Liver (tissue), 9 donors: Measurements from ENCODE around the gene SIGLEC7. TPM values are rescaled to one million over a fixed set of nuclear protein-coding genes. Genes with fewer than 3 reads are reported as not detected.

Experiments
- DNase-seq: peaks from one replicate; pipeline ENCODE4 v3.0.0-alpha.2; 2017; ENCODE audit warnings: low spot score
- H3K27ac ChIP-seq, 2 donors: one replicate each; pipeline ENCODE4 v1.7.0; 2013; ENCODE audit warnings: inconsistent platforms in 2 of 2, low read length in 2 of 2, control low read depth in 1 of 2, low read depth in 1 of 2, mild to moderate bottlenecking in 1 of 2
- H3K27me3 ChIP-seq, 4 donors: one replicate each; pipeline versions ENCODE4 v1.6.1 to v1.7.0; 2013; ENCODE audit warnings: low read length in 3 of 4, inconsistent platforms in 1 of 4, mild to moderate bottlenecking in 1 of 4, moderate library complexity in 1 of 4; ENCODE audit not compliant: control insufficient read depth in 4 of 4, insufficient read depth in 4 of 4
- H3K36me3 ChIP-seq, 4 donors: one replicate each; pipeline versions ENCODE4 v1.6.1 to v1.7.0; 2013; ENCODE audit warnings: low read length in 3 of 4, mild to moderate bottlenecking in 3 of 4, low read depth in 1 of 4, moderate library complexity in 1 of 4; ENCODE audit not compliant: control insufficient read depth in 4 of 4, insufficient read depth in 3 of 4
- H3K4me1 ChIP-seq, 4 donors: one replicate each; pipeline versions ENCODE4 v1.6.1 to v1.7.0; 2013; ENCODE audit warnings: low read length in 3 of 4, mild to moderate bottlenecking in 3 of 4, moderate library complexity in 1 of 4; ENCODE audit not compliant: control insufficient read depth in 4 of 4, insufficient read depth in 4 of 4
- H3K4me3 ChIP-seq, 3 donors: one replicate each; pipeline versions ENCODE4 v1.6.1 to v1.7.0; 2013; ENCODE audit warnings: low read length in 3 of 3, control low read depth in 1 of 3, low read depth in 1 of 3, mild to moderate bottlenecking in 1 of 3
- H3K9ac ChIP-seq, 2 donors: one replicate each; pipeline ENCODE4 v1.7.0; 2013; ENCODE audit warnings: low read length in 2 of 2, mild to moderate bottlenecking in 2 of 2, moderate library complexity in 2 of 2, control low read depth in 1 of 2, low read depth in 1 of 2
- H3K9me3 ChIP-seq, 4 donors: one replicate each; pipeline versions ENCODE4 v1.6.1 to v1.7.0; 2013; ENCODE audit warnings: low read length in 3 of 4; ENCODE audit not compliant: control insufficient read depth in 4 of 4
- FOXA1 ChIP-seq: IDR thresholded peaks from 2 replicates; pipeline ENCODE4 v1.6.1; 2016; ENCODE audit warnings: antibody characterized with exemption
- FOXA2 ChIP-seq: IDR thresholded peaks from 2 replicates; pipeline ENCODE4 v1.6.1; 2016; ENCODE audit warnings: antibody characterized with exemption
- GABPA ChIP-seq, 2 donors: IDR thresholded peaks in 1 of 2; conservative IDR thresholded peaks in 1 of 2; 2 replicates each; pipeline ENCODE4 v1.6.1; 2016; ENCODE audit warnings: antibody characterized with exemption in 2 of 2, mild to moderate bottlenecking in 1 of 2, moderate library complexity in 1 of 2
- HNF4A ChIP-seq, 2 donors: conservative IDR thresholded peaks; 2 replicates each; pipeline ENCODE4 v1.6.1; 2016; ENCODE audit warnings: antibody characterized with exemption in 2 of 2, mild to moderate bottlenecking in 2 of 2
- HNF4G ChIP-seq: IDR thresholded peaks from 2 replicates; pipeline ENCODE4 v1.6.1; 2016; ENCODE audit warnings: antibody characterized with exemption
- JUND ChIP-seq, 2 donors: IDR thresholded peaks; 2 replicates each; pipeline ENCODE4 v1.6.1; 2016; ENCODE audit warnings: antibody characterized with exemption in 2 of 2
- NR2F2 ChIP-seq: IDR thresholded peaks from 2 replicates; pipeline ENCODE4 v1.6.1; 2016; ENCODE audit warnings: antibody characterized with exemption
- RAD21 ChIP-seq, 2 donors: IDR thresholded peaks; 2 replicates each; pipeline ENCODE4 v1.6.1; 2016; ENCODE audit warnings: antibody characterized with exemption in 2 of 2, mild to moderate bottlenecking in 2 of 2
- RXRA ChIP-seq, 2 donors: IDR thresholded peaks; 2 replicates each; pipeline ENCODE4 v1.6.1; 2017 to 2018; ENCODE audit warnings: antibody characterized with exemption in 2 of 2, mild to moderate bottlenecking in 1 of 2
- TAF1 ChIP-seq: conservative IDR thresholded peaks from 2 replicates; pipeline ENCODE4 v1.6.1; 2016; ENCODE audit warnings: antibody characterized with exemption, mild to moderate bottlenecking
- YY1 ChIP-seq: IDR thresholded peaks from 2 replicates; pipeline ENCODE4 v1.6.1; 2016; ENCODE audit warnings: antibody characterized with exemption, mild to moderate bottlenecking
- WGBS: extraction: QIAGEN DNeasy Blood & Tissue Kit; methylation state at CpG from one replicate; pipeline ENCODE4 v1.1.7; 2013; 5-methylcytosine and 5-hydroxymethylcytosine counted together
- polyA plus RNA-seq, 2 donors: library from polyadenylated mRNA; stranded (reverse) in 1 of 2; unstranded in 1 of 2; fragments of 200-250 nt in 1 of 2; fragments of >200 nt in 1 of 2; fragmentation: Nextera tagmentation in 1 of 2; extraction: Ambion mirVana in 1 of 2; gene quantifications; one replicate each; pipeline versions ENCODE4 v1.2.1 to v1.2.3, GENCODE V29; 2013 to 2015
- total RNA-seq, 2 donors: library from RNA; depleted of rRNA; stranded (reverse); fragments of >200 nt; gene quantifications; one replicate each; pipeline ENCODE4 v1.2.3, GENCODE V29; 2014
- TF ChIP-seq, protein P1 (sequence below): IDR thresholded peaks from 2 replicates; pipeline ENCODE4 v1.6.1; 2016; ENCODE audit warnings: antibody characterized with exemption
- TF ChIP-seq, protein P2 (sequence below): IDR thresholded peaks from 2 replicates; pipeline ENCODE4 v1.6.1; 2016; ENCODE audit warnings: antibody characterized with exemption, mild to moderate bottlenecking
- TF ChIP-seq, protein P3 (sequence below): IDR thresholded peaks from 2 replicates; pipeline ENCODE4 v1.6.1; 2016; ENCODE audit warnings: antibody characterized with exemption
- TF ChIP-seq, protein P4 (sequence below): fragments of 150-350 bp; IDR thresholded peaks from 2 replicates; pipeline ENCODE4 v1.5.1; 2017; ENCODE audit warnings: improper control_type of control experiment, low read depth, low read length; ENCODE audit not compliant: missing input control
- TF ChIP-seq, protein P5 (sequence below): IDR thresholded peaks from 2 replicates; pipeline ENCODE4 v1.6.1; 2016; ENCODE audit warnings: antibody characterized with exemption
- donor health status: healthy.
- donor health status: healthy.
- donor health status: healthy.
- donor health status: healthy.
- donor health status: healthy.

SIGLEC7 gene
- total and polyA plus RNA-seq, 4 donors: 2.7 to 4.8 (median 3.9) TPM

DNA sequence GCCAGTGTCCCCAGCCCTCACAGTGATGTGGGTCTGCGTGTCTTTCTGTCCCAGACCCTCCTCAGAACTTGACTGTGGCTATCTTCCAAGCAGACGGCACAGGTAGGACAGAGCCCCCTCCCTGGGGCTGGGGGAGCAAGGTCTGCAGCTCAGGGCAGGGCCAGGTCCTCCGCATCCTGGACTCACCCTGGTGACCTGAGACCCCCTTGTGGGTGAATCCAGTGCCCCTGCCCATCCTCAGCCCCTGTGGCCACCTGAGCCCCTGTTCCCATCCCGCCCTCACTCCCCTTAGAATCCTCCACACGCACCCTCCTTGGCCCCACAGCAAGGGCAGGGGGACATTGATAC is 43.7 kb downstream of the SIGLEC7 start:
- Histone ChIP-seq H3K27ac (no peak overlapping the region), H3K27me3 (peaks cover 0 to 4% (median 0%) of the 10 kb centered on the region in 4 donors), H3K4me1 (no peaks in the 10 kb centered on the region), H3K36me3 (no peaks in the 10 kb centered on the region), H3K9ac (no peak overlapping the region), H3K4me3 (no peak overlapping the region), H3K9me3 (peaks cover 0 to 2% (median 0%) of the 10 kb centered on the region in 4 donors)
- TF ChIP-seq HNF4A (conservative IDR thresholded peaks at IDR 0.05) (no peak), FOXA1 (no peak), JUND (IDR thresholded peaks at IDR 0.05) (no peak), YY1 (no peak), NR2F2 (no peak), RXRA (IDR thresholded peaks at IDR 0.05) (no peak), RAD21 (IDR thresholded peaks at IDR 0.05) (no peak), TAF1 (no peak), HNF4G (no peak)
- TF ChIP-seq, protein P1, sequence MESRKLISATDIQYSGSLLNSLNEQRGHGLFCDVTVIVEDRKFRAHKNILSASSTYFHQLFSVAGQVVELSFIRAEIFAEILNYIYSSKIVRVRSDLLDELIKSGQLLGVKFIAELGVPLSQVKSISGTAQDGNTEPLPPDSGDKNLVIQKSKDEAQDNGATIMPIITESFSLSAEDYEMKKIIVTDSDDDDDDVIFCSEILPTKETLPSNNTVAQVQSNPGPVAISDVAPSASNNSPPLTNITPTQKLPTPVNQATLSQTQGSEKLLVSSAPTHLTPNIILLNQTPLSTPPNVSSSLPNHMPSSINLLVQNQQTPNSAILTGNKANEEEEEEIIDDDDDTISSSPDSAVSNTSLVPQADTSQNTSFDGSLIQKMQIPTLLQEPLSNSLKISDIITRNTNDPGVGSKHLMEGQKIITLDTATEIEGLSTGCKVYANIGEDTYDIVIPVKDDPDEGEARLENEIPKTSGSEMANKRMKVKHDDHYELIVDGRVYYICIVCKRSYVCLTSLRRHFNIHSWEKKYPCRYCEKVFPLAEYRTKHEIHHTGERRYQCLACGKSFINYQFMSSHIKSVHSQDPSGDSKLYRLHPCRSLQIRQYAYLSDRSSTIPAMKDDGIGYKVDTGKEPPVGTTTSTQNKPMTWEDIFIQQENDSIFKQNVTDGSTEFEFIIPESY: no peak
- TF ChIP-seq, protein P2, sequence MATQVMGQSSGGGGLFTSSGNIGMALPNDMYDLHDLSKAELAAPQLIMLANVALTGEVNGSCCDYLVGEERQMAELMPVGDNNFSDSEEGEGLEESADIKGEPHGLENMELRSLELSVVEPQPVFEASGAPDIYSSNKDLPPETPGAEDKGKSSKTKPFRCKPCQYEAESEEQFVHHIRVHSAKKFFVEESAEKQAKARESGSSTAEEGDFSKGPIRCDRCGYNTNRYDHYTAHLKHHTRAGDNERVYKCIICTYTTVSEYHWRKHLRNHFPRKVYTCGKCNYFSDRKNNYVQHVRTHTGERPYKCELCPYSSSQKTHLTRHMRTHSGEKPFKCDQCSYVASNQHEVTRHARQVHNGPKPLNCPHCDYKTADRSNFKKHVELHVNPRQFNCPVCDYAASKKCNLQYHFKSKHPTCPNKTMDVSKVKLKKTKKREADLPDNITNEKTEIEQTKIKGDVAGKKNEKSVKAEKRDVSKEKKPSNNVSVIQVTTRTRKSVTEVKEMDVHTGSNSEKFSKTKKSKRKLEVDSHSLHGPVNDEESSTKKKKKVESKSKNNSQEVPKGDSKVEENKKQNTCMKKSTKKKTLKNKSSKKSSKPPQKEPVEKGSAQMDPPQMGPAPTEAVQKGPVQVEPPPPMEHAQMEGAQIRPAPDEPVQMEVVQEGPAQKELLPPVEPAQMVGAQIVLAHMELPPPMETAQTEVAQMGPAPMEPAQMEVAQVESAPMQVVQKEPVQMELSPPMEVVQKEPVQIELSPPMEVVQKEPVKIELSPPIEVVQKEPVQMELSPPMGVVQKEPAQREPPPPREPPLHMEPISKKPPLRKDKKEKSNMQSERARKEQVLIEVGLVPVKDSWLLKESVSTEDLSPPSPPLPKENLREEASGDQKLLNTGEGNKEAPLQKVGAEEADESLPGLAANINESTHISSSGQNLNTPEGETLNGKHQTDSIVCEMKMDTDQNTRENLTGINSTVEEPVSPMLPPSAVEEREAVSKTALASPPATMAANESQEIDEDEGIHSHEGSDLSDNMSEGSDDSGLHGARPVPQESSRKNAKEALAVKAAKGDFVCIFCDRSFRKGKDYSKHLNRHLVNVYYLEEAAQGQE: no peak
- TF ChIP-seq, protein P3, sequence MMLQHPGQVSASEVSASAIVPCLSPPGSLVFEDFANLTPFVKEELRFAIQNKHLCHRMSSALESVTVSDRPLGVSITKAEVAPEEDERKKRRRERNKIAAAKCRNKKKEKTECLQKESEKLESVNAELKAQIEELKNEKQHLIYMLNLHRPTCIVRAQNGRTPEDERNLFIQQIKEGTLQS: no peak
- TF ChIP-seq, protein P4, sequence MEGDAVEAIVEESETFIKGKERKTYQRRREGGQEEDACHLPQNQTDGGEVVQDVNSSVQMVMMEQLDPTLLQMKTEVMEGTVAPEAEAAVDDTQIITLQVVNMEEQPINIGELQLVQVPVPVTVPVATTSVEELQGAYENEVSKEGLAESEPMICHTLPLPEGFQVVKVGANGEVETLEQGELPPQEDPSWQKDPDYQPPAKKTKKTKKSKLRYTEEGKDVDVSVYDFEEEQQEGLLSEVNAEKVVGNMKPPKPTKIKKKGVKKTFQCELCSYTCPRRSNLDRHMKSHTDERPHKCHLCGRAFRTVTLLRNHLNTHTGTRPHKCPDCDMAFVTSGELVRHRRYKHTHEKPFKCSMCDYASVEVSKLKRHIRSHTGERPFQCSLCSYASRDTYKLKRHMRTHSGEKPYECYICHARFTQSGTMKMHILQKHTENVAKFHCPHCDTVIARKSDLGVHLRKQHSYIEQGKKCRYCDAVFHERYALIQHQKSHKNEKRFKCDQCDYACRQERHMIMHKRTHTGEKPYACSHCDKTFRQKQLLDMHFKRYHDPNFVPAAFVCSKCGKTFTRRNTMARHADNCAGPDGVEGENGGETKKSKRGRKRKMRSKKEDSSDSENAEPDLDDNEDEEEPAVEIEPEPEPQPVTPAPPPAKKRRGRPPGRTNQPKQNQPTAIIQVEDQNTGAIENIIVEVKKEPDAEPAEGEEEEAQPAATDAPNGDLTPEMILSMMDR: no peak
- DNase-seq: no peak
- WGBS: 65% methylated on average over 5 of the region's 5 CpGs

DNA sequence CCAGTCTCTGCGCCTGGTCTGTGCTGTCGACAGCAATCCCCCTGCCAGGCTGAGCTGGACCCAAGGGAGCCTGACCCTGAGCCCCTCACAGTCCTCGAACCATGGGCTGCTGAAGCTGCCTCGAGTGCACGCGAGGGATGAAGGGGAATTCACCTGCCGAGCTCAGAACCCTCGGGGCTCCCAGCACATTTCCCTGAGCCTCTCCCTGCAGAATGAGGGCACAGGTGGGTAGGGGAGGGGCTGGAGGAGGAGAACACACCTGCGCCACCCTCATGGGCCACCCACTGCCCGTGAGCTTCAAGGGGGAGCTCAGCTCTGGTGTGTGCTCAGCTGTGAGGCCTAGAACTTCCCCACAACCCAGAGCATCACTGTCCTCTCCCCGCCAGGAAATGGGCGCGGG is 44.2 kb downstream of the SIGLEC7 start:
- H3K27ac ChIP-seq: no peak overlapping the region
- no peaks in the 10 kb centered on the region for H3K4me1 ChIP-seq
- H3K27me3 ChIP-seq: peaks cover 0 to 4% (median 0%) of the 10 kb centered on the region in 4 donors
- TF ChIP-seq RXRA (IDR thresholded peaks at IDR 0.05): no peak
- no peak for TF ChIP-seq GABPA (IDR thresholded peaks at IDR 0.05 in 1 of 2, conservative IDR thresholded peaks at IDR 0.05 in 1 of 2)
- no peak for TF ChIP-seq JUND (IDR thresholded peaks at IDR 0.05)
- no peak for TF ChIP-seq HNF4G
- TF ChIP-seq YY1: no peak
- TF ChIP-seq, protein P4: no peak
- TF ChIP-seq, protein P1: no peak
- TF ChIP-seq RAD21 (IDR thresholded peaks at IDR 0.05): no peak
- TF ChIP-seq FOXA1: no peak
- no peak for TF ChIP-seq FOXA2
- no peak for TF ChIP-seq HNF4A (conservative IDR thresholded peaks at IDR 0.05)
- TF ChIP-seq, protein P5, sequence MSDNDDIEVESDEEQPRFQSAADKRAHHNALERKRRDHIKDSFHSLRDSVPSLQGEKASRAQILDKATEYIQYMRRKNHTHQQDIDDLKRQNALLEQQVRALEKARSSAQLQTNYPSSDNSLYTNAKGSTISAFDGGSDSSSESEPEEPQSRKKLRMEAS: no peak
- 68% methylated on average over 13 of the region's 13 CpGs for WGBS
- no peaks in the 10 kb centered on the region for H3K36me3 ChIP-seq
- H3K4me3 ChIP-seq: no peak overlapping the region
- H3K9me3 ChIP-seq: peaks cover 0 to 2% (median 0%) of the 10 kb centered on the region in 4 donors
- no peak overlapping the region for H3K9ac ChIP-seq
- no peak for DNase-seq
